Gastroesophageal sphincter (tissue), 4 donors: ENCODE measurements around the gene SYT1. TPM values are rescaled to one million over a fixed set of nuclear protein-coding genes. Genes with fewer than 3 reads are reported as not detected.

Source experiments
- ATAC-seq: fragments of 150-250 bp; one replicate; pipeline ENCODE4 v1.9.1; 2016; ENCODE audit warnings: mild to moderate bottlenecking, moderate library complexity
- H3K27ac ChIP-seq, 4 donors: fragments of 200-600 bp; sonication (generic) in 3 of 4; 1 replicate in 3 of 4; 2 replicates in 1 of 4; pipeline ENCODE4 v1.5.1; 2016 to 2019
- H3K27me3 ChIP-seq: fragments of 200-600 bp; sonication (generic); one replicate; pipeline ENCODE4 v1.5.1; 2019
- H3K36me3 ChIP-seq, 2 donors: fragments of 200-600 bp; sonication (generic); one replicate each; pipeline ENCODE4 v1.5.1; 2019; ENCODE audit warnings: control low read depth in 1 of 2
- H3K4me1 ChIP-seq, 3 donors: fragments of 200-600 bp; sonication (generic); 1 replicate in 2 of 3; 2 replicates in 1 of 3; pipeline ENCODE4 v1.5.1; 2016 to 2019; ENCODE audit warnings: control low read depth in 2 of 3
- H3K4me3 ChIP-seq, 2 donors: fragments of 200-600 bp; sonication (generic); one replicate each; pipeline ENCODE4 v1.5.1; 2019; ENCODE audit warnings: mild to moderate bottlenecking in 1 of 2, moderate library complexity in 1 of 2
- H3K9me3 ChIP-seq, 3 donors: fragments of 200-600 bp; sonication (generic); one replicate each; pipeline ENCODE4 v1.5.1; 2017 to 2019; ENCODE audit warnings: control low read depth in 2 of 3
- CTCF ChIP-seq, 4 experiments: fragments of 200-600 bp in 2 of 4; fragments of 450-650 bp in 2 of 4; sonication (generic) in 1 of 4; IDR thresholded peaks; one replicate each; pipeline ENCODE4 v1.5.1; 2017 to 2019; ENCODE audit warnings: antibody characterized with exemption in 4 of 4, mild to moderate bottlenecking in 2 of 4, moderate library complexity in 2 of 4
- EP300 ChIP-seq: sonication (generic); formaldehyde crosslinking; IDR thresholded peaks from one replicate; pipeline ENCODE4 v1.6.1; 2017; ENCODE audit warnings: antibody characterized with exemption, mild to moderate bottlenecking
- POLR2A ChIP-seq, 2 donors: fragments of 450-650 bp; IDR thresholded peaks; one replicate each; pipeline ENCODE4 v1.6.1; 2017; ENCODE audit warnings: antibody characterized with exemption in 2 of 2, mild to moderate bottlenecking in 2 of 2, moderate library complexity in 1 of 2
- POLR2AphosphoS5 ChIP-seq: sonication (generic); formaldehyde crosslinking; IDR thresholded peaks from one replicate; pipeline ENCODE4 v1.6.1; 2017; ENCODE audit warnings: antibody characterized with exemption
- WGBS, 2 donors: methylation state at CpG; one replicate each; pipeline ENCODE4 v1.1.5; 2018; ENCODE audit warnings: low coverage in 1 of 2; 5-methylcytosine and 5-hydroxymethylcytosine counted together
- total RNA-seq, 4 donors: library from RNA; depleted of rRNA; stranded (reverse); fragments of >200 nt; gene quantifications; one replicate each; pipeline ENCODE4 v1.1.0, GENCODE V29; 2016

SYT1 gene
- total RNA-seq, 4 donors from 2014 or later: 1.9 to 6.6 (median 3.5) TPM

- Histone ChIP-seq H3K9me3 (no peaks in the 10 kb centered on the region), H3K4me1 (no peaks in the 10 kb centered on the region), H3K4me3 (no peak overlapping the region), H3K36me3 (no peaks in the 10 kb centered on the region), H3K27ac (no peak overlapping the region), H3K27me3 (no peaks in the 10 kb centered on the region)
- ATAC-seq: no peak
- no peak for TF ChIP-seq POLR2AphosphoS5
- no peak for TF ChIP-seq CTCF (IDR thresholded peaks at IDR 0.05)
- no peak for TF ChIP-seq EP300
- no peak for TF ChIP-seq POLR2A (IDR thresholded peaks at IDR 0.05)
Measured at GRCh38 chr12:79360936-79361335, 496.4 kb downstream of the SYT1 start.

DNA sequence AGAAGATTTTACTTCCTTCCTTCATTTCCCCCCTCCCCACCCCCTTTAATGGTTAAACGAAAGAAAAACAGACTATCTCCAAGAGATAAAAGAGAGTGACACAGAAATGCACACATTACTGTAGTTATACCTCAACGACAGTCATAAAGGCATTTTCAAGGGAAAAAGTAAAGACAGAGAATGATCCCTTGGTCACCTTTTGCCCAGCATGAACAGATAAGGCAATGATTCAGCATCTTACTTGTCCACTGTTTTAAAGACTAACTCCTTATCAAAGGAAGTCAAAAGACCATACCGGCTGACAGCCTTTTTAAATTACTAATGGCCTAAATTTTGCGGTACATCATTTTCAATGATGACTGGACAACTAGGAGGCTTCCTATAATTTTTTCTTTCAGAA, 499.6 kb downstream of the SYT1 start:
- Histone ChIP-seq H3K36me3 (no peaks in the 10 kb centered on the region), H3K27ac (no peak overlapping the region), H3K9me3 (no peaks in the 10 kb centered on the region), H3K4me3 (no peak overlapping the region), H3K4me1 (no peaks in the 10 kb centered on the region), H3K27me3 (no peaks in the 10 kb centered on the region)
- no peak for ATAC-seq
- TF ChIP-seq POLR2A (IDR thresholded peaks at IDR 0.05) (no peak), CTCF (IDR thresholded peaks at IDR 0.05) (no peak), POLR2AphosphoS5 (no peak), EP300 (no peak)
- WGBS, 2 donors: 76 to 93% methylated on average over 4 of the region's 4 CpGs

- H3K36me3 ChIP-seq: no peaks in the 10 kb centered on the region
- ATAC-seq: no peak
- TF ChIP-seq CTCF (IDR thresholded peaks at IDR 0.05) (no peak), POLR2AphosphoS5 (no peak), EP300 (no peak), POLR2A (IDR thresholded peaks at IDR 0.05) (no peak)
- no peaks in the 10 kb centered on the region for H3K4me1 ChIP-seq
- H3K9me3 ChIP-seq: no peaks in the 10 kb centered on the region
- no peak overlapping the region for H3K4me3 ChIP-seq
- no peak overlapping the region for H3K27ac ChIP-seq
- no peaks in the 10 kb centered on the region for H3K27me3 ChIP-seq
- 94% methylated on average over 2 of the region's 2 CpGs; no CpG with 5 or more reads in 1 of the 2 donors for WGBS, 2 donors
Measured at GRCh38 chr12:79366374-79366773, 501.8 kb downstream of the SYT1 start.

GRCh38 chr12:79367032-79367589, 502.5 kb downstream of the SYT1 start:
- Histone ChIP-seq H3K4me3 (no peak overlapping the region), H3K27me3 (no peaks in the 10 kb centered on the region), H3K27ac (no peak overlapping the region), H3K4me1 (no peaks in the 10 kb centered on the region), H3K9me3 (no peaks in the 10 kb centered on the region), H3K36me3 (no peaks in the 10 kb centered on the region)
- TF ChIP-seq POLR2A (IDR thresholded peaks at IDR 0.05): no peak
- no peak for TF ChIP-seq CTCF (IDR thresholded peaks at IDR 0.05)
- TF ChIP-seq POLR2AphosphoS5: no peak
- WGBS, 2 donors: 50 to 78% methylated on average over 3 of the region's 3 CpGs
- no peak for ATAC-seq

- no peak for ATAC-seq
- TF ChIP-seq POLR2A (IDR thresholded peaks at IDR 0.05) (no peak), POLR2AphosphoS5 (no peak), EP300 (no peak), CTCF (IDR thresholded peaks at IDR 0.05) (no peak)
Measured at GRCh38 chr12:79370021-79370420, 505.4 kb downstream of the SYT1 start.

More at GRCh38 chr12:79370021-79370420, 505.4 kb downstream of the SYT1 start:
- 63 to 70% methylated on average over 2 of the region's 2 CpGs for WGBS, 2 donors
- Histone ChIP-seq H3K4me3 (no peak overlapping the region), H3K9me3 (no peaks in the 10 kb centered on the region), H3K4me1 (no peaks in the 10 kb centered on the region), H3K27me3 (no peaks in the 10 kb centered on the region), H3K27ac (no peak overlapping the region), H3K36me3 (no peaks in the 10 kb centered on the region)
